Measurements from ENCODE around the gene CCNF. TPM values are rescaled to one million over a fixed set of nuclear protein-coding genes. Genes with fewer than 3 reads are reported as not detected.

The CCNF gene
- total and polyA plus RNA-seq, 7 experiments from 2014 or later: 0.41 to 50.1 (median 3.4) TPM

DNA sequence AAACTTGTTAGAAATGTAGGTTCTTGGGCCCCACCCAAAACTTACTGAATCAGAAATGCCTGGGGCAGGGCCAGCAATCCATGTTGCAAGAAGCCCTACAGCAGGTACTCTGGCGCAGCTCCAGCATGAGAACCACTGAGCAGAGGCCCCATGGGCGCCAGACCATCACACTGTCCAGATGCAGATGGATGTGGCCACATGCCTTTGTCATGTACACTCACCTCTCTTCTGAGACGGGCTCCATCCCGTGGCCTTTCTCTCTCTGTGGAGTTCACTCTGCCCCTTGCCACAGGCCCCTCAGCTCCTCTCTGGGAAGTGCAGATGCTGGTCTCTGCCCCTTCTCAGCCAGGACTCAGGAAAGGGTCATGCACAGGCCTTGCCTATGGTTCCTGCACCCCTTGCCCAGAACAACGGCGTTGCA is 2.3 kb upstream of the CCNF start:
- Mint-ChIP-seq H3K27ac (no peak overlapping the region), H3K4me1 (peaks cover 14 to 35% (median 19%) of the 10 kb centered on the region in 7 donors), H3K4me3 (peak overlapping the region in 2 of 10 donors; percentile 32 to 51), H3K9me3 (no peaks in the 10 kb centered on the region), H3K27me3 (no peaks in the 10 kb centered on the region), H3K36me3 (peaks cover 0 to 6% (median 0%) of the 10 kb centered on the region in 5 donors)
- H3K27ac ChIP-seq (ENCODE audit: low read depth, low read length): no peak overlapping the region
- intact Hi-C loops (cut with micrococcal nuclease): loop anchor here (5.0 kb wide), 4 partner anchors 160 to 710 kb away; partner anchors contain the start of genes RNPS1 (in 1 of the 2), TRAF7 (in 1 of the 2) and ZNF213 (in 1 of the 2)
- CTCF ChIA-PET: no interaction called here
- H3K4me1 ChIP-seq (ENCODE audit: control insufficient read depth in 2 of 2, insufficient read depth in 2 of 2, low read length in 2 of 2): peaks cover 10 to 14% of the 10 kb centered on the region in 2 donors
- no peak overlapping the region for H3K4me3 ChIP-seq (ENCODE audit: low read length)
- no peaks in the 10 kb centered on the region for H3K27me3 ChIP-seq (ENCODE audit: control insufficient read depth in 2 of 2, insufficient read depth in 2 of 2, low read length in 2 of 2)
- POLR2A ChIA-PET: interaction anchor here (1.4 kb wide), 1 partner anchor 14 kb away, joined by 4 read pairs; no protein-coding TSS in a partner anchor
- no peak for ATAC-seq
- no peaks in the 10 kb centered on the region for H3K9me3 ChIP-seq (ENCODE audit: control insufficient read depth in 2 of 3, low read length in 3 of 3)
- no peak for DNase-seq
- H3K36me3 ChIP-seq (ENCODE audit: control insufficient read depth in 2 of 3, insufficient read depth in 3 of 3, low read length in 3 of 3): no peaks in the 10 kb centered on the region

DNA sequence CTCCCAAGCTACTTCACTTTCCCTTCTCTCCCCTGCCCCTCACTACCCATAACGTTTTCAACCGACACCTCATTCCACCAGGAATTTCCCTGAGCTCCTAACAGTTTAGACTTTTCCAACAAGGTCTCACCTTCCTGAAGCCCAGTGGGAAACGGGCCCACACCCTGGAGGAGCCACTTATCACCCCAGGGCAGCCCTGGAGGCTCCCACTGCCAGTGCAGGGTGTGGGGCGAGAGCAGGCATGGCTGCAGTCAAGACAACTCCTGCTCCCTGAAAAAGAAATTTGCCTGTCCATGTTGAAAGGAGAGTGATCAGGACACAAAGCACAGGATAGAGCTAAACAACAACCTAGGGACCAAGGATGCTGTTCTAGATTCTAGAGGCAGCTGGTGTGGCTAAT is 1.7 kb upstream of the CCNF start:
- intact Hi-C loops (cut with micrococcal nuclease): loop anchor here (5.0 kb wide), 4 partner anchors 160 to 710 kb away; partner anchors contain the start of genes RNPS1 (in 1 of the 2), TRAF7 (in 1 of the 2) and ZNF213 (in 1 of the 2)
- POLR2A ChIA-PET: interaction anchor here (1.4 kb wide), 1 partner anchor 13 kb away, joined by 4 read pairs; no protein-coding TSS in a partner anchor

DNA sequence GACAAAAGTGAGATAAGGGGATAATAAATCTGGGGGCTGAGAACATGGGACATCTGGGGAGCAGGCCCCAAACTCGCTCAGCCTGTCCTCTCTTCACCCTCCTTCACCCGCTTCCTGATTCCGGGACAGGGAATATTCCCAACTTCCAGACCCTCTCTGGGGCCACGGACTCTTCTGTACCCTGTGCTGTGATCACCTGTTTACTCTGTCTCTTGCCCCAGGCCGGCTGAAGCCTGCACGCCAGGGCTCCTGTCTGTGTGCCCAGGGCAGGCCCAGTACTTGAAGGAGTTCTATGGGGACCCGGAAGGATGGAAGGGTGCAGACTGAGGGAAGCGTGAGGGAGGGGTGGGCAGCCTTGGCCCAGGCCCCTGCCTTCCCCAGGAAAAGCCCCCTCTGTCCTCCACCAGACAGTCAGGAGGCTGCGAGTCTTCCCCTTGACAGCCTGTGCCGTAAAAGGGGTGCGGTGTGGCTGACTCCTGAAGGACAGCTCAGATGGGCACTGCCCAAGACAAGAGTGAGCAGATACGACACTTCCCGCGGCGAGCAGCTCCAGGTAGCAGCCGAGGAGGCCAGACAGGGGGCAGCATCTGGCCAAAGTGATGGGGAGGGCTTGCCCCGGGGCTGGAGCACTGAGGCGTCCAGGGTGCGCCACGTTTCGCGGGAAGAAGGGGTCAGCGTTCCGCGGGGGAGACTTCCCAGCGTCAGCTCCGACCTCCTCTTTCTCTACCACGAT is 1.0 kb upstream of the CCNF start:
- Mint-ChIP-seq H3K27ac (peak overlapping the region in 8 of 9 donors; percentile 37 to 88 (median 72)), H3K36me3 (peaks cover 0 to 10% (median 4%) of the 10 kb centered on the region in 5 donors), H3K27me3 (no peaks in the 10 kb centered on the region), H3K9me3 (no peaks in the 10 kb centered on the region), H3K4me3 (peak overlapping the region; percentile 80 to 93 (median 88)), H3K4me1 (peaks cover 13 to 39% (median 19%) of the 10 kb centered on the region in 7 donors)
- Histone ChIP-seq H3K27ac (ENCODE audit: low read depth, low read length) (peak overlapping the region; percentile 58), H3K27me3 (ENCODE audit: control insufficient read depth in 2 of 2, insufficient read depth in 2 of 2, low read length in 2 of 2) (no peaks in the 10 kb centered on the region), H3K36me3 (ENCODE audit: control insufficient read depth in 2 of 3, insufficient read depth in 3 of 3, low read length in 3 of 3) (peaks cover 0 to 4% (median 0%) of the 10 kb centered on the region in 3 experiments), H3K4me3 (ENCODE audit: low read length) (peak overlapping the region; percentile 83), H3K9me3 (ENCODE audit: control insufficient read depth in 2 of 3, low read length in 3 of 3) (no peaks in the 10 kb centered on the region), H3K4me1 (ENCODE audit: control insufficient read depth in 2 of 2, insufficient read depth in 2 of 2, low read length in 2 of 2) (peaks cover 7 to 10% of the 10 kb centered on the region in 2 donors)
- CTCF ChIA-PET: interaction anchor here (0.6 kb wide), 1 partner anchor 1391 kb away, joined by 3 read pairs; no protein-coding TSS in a partner anchor
- DNase-seq: peak in 4 of 9 donors; percentile 7 to 34 (median 12)
- intact Hi-C loops (cut with micrococcal nuclease): loop anchor here (2.0 to 5.0 kb wide), 6 partner anchors 87 to 709 kb away; partner anchors contain the start of genes ABCA3 (in 1 of the 2), E4F1 (in 1 of the 2), RNPS1 (in 1 of the 2) and TRAF7 (in 1 of the 2)
- POLR2A ChIA-PET: interaction anchor here (1.4 kb wide), 1 partner anchor 13 kb away, joined by 4 read pairs; no protein-coding TSS in a partner anchor
- ATAC-seq: no peak

More for the DNA sequence above, 1.7 kb upstream of the CCNF start:
- peaks cover 10 to 14% of the 10 kb centered on the region in 2 donors for H3K4me1 ChIP-seq (ENCODE audit: control insufficient read depth in 2 of 2, insufficient read depth in 2 of 2, low read length in 2 of 2)
- peak overlapping the region in 4 of 9 donors; percentile 20 to 58 (median 51) for H3K27ac Mint-ChIP-seq
- ATAC-seq (no peak), DNase-seq (no peak)
- H3K27me3 Mint-ChIP-seq: no peaks in the 10 kb centered on the region
- peak overlapping the region; percentile 65 to 93 (median 85) for H3K4me3 Mint-ChIP-seq
- peaks cover 0 to 6% (median 2%) of the 10 kb centered on the region in 5 donors for H3K36me3 Mint-ChIP-seq
- no peak overlapping the region for H3K4me3 ChIP-seq (ENCODE audit: low read length)
- H3K36me3 ChIP-seq (ENCODE audit: control insufficient read depth in 2 of 3, insufficient read depth in 3 of 3, low read length in 3 of 3): no peaks in the 10 kb centered on the region
- peaks cover 14 to 37% (median 19%) of the 10 kb centered on the region in 7 donors for H3K4me1 Mint-ChIP-seq
- H3K9me3 ChIP-seq (ENCODE audit: control insufficient read depth in 2 of 3, low read length in 3 of 3): no peaks in the 10 kb centered on the region
- no peaks in the 10 kb centered on the region for H3K9me3 Mint-ChIP-seq
- CTCF ChIA-PET: interaction anchor here (0.6 kb wide), 1 partner anchor 1392 kb away, joined by 3 read pairs; no protein-coding TSS in a partner anchor
- no peak overlapping the region for H3K27ac ChIP-seq (ENCODE audit: low read depth, low read length)
- no peaks in the 10 kb centered on the region for H3K27me3 ChIP-seq (ENCODE audit: control insufficient read depth in 2 of 2, insufficient read depth in 2 of 2, low read length in 2 of 2)

DNA sequence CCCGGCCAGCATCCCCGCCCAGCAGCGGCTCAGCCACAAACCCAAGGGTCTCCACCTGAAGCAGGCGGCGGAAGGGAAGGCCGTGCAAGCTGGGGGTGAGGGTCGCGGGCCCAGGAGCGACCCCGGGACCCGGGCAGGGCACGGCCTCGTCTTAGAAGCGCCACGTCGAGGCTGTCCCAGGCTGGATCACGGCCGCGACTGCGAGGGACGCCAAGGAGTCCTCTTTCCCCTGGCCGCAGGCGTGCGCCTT is 538 bp upstream of the CCNF start:
- ATAC-seq: no peak
- H3K27ac Mint-ChIP-seq: peak overlapping the region in 6 of 9 donors; percentile 37 to 88 (median 73)
- H3K27me3 Mint-ChIP-seq: no peaks in the 10 kb centered on the region
- no peak for DNase-seq
- intact Hi-C loops (cut with micrococcal nuclease): loop anchor here (1.0 to 5.0 kb wide), 17 partner anchors 15 to 709 kb away; partner anchors contain the start of genes ABCA3 (in 2 of the 2), E4F1 (in 2 of the 2), RNPS1 (in 2 of the 2) and TEDC2 (in 2 of the 2)
- peaks cover 5 to 10% of the 10 kb centered on the region in 2 donors for H3K4me1 ChIP-seq (ENCODE audit: control insufficient read depth in 2 of 2, insufficient read depth in 2 of 2, low read length in 2 of 2)
- CTCF ChIA-PET: no interaction called here
- peaks cover 0 to 5% (median 0%) of the 10 kb centered on the region in 3 experiments for H3K36me3 ChIP-seq (ENCODE audit: control insufficient read depth in 2 of 3, insufficient read depth in 3 of 3, low read length in 3 of 3)
- H3K27me3 ChIP-seq (ENCODE audit: control insufficient read depth in 2 of 2, insufficient read depth in 2 of 2, low read length in 2 of 2): no peaks in the 10 kb centered on the region
- H3K4me3 Mint-ChIP-seq: peak overlapping the region; percentile 80 to 93 (median 88)
- H3K9me3 ChIP-seq (ENCODE audit: control insufficient read depth in 2 of 3, low read length in 3 of 3): no peaks in the 10 kb centered on the region
- POLR2A ChIA-PET: no interaction called here
- H3K4me1 Mint-ChIP-seq: peaks cover 12 to 38% (median 19%) of the 10 kb centered on the region in 7 donors
- peak overlapping the region; percentile 83 for H3K4me3 ChIP-seq (ENCODE audit: low read length)
- peaks cover 0 to 15% (median 4%) of the 10 kb centered on the region in 5 donors for H3K36me3 Mint-ChIP-seq
- no peaks in the 10 kb centered on the region for H3K9me3 Mint-ChIP-seq
- peak overlapping the region; percentile 58 for H3K27ac ChIP-seq (ENCODE audit: low read depth, low read length)

DNA sequence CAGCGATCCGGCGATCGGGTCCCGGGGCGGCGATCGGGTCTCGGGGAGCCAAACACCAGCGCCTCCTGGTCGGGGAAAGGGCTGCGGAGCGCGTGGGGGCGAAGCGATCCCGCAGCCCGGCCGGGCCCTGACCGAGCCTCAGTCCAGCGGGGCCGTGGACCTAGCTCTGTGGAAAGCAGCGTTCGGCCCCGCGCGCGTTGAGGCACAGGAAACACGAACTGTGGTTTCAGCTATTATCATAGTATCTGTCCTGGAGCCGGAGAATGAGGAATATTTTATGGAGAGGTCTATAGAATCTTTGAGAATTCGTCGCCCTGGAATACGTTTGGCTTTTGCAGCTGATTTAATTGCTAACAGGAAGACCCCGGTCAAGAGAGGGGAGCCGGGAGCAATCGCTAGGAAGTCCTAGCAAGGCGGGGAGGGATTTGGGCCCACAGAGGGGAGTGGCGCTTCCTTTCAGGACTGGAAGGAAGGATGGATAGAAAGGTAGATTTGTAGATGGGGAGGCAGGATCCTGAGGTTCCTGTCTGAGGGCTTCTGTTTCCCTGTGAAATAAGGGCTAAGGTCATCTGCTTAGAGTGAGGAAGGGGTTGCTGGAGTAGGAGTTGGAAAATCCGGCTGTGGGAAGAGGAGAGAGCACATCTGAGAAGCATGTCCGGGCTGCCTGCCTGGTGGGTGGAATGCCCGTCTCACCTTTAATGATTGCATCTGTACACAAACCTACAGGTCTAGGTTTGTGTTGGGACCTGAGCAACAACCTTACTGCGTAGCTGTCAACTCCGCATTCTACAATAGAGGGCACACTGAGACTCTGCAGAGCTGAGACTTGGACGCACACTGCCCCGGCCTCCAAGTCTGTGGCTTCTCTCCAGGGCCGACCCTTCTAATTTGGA is 770 bp downstream of the CCNF start:
- CTCF ChIA-PET: interaction anchor here (0.9 to 1.9 kb wide), 5 partner anchors 11 to 72 kb away, joined by 3 to 6 read pairs (median 6); no protein-coding TSS in a partner anchor
- H3K4me1 ChIP-seq (ENCODE audit: control insufficient read depth in 2 of 2, insufficient read depth in 2 of 2, low read length in 2 of 2): peaks cover 5 to 10% of the 10 kb centered on the region in 2 donors
- no peak for ATAC-seq
- POLR2A ChIA-PET: interaction anchor here (0.6 to 1.5 kb wide), 6 partner anchors 10 to 235 kb away, joined by 3 to 4 read pairs (median 3); partner anchors contain the start of gene PDPK1
- peaks cover 12 to 38% (median 19%) of the 10 kb centered on the region in 7 donors for H3K4me1 Mint-ChIP-seq
- H3K9me3 Mint-ChIP-seq: no peaks in the 10 kb centered on the region
- peak overlapping the region; percentile 75 to 97 (median 84) for H3K4me3 Mint-ChIP-seq
- DNase-seq: peak in 5 of 9 donors; percentile 7 to 23 (median 18)
- H3K27me3 ChIP-seq (ENCODE audit: control insufficient read depth in 2 of 2, insufficient read depth in 2 of 2, low read length in 2 of 2): no peaks in the 10 kb centered on the region
- peak overlapping the region; percentile 68 for H3K27ac ChIP-seq (ENCODE audit: low read depth, low read length)
- peaks cover 0 to 19% (median 4%) of the 10 kb centered on the region in 5 donors for H3K36me3 Mint-ChIP-seq
- no peaks in the 10 kb centered on the region for H3K27me3 Mint-ChIP-seq
- H3K36me3 ChIP-seq (ENCODE audit: control insufficient read depth in 2 of 3, insufficient read depth in 3 of 3, low read length in 3 of 3): peaks cover 0 to 5% (median 0%) of the 10 kb centered on the region in 3 experiments
- intact Hi-C loops (cut with micrococcal nuclease): loop anchor here (1.0 to 5.0 kb wide), 17 partner anchors 13 to 707 kb away; partner anchors contain the start of genes ABCA3 (in 2 of the 2), E4F1 (in 2 of the 2), RNPS1 (in 2 of the 2) and TEDC2 (in 2 of the 2)
- H3K4me3 ChIP-seq (ENCODE audit: low read length): peak overlapping the region; percentile 71
- no peaks in the 10 kb centered on the region for H3K9me3 ChIP-seq (ENCODE audit: control insufficient read depth in 2 of 3, low read length in 3 of 3)
- H3K27ac Mint-ChIP-seq: peak overlapping the region; percentile 11 to 85 (median 61)

Measured in naive thymus-derived CD4-positive, alpha-beta T cell (primary cell).